ENCODE data around the gene MS4A1.
"Not testable (repeated sequence)": the region's sequence is repeated elsewhere in the genome, so short reads cannot be mapped to it uniquely, and the experiment has no call there.

MS4A1 gene

DNA sequence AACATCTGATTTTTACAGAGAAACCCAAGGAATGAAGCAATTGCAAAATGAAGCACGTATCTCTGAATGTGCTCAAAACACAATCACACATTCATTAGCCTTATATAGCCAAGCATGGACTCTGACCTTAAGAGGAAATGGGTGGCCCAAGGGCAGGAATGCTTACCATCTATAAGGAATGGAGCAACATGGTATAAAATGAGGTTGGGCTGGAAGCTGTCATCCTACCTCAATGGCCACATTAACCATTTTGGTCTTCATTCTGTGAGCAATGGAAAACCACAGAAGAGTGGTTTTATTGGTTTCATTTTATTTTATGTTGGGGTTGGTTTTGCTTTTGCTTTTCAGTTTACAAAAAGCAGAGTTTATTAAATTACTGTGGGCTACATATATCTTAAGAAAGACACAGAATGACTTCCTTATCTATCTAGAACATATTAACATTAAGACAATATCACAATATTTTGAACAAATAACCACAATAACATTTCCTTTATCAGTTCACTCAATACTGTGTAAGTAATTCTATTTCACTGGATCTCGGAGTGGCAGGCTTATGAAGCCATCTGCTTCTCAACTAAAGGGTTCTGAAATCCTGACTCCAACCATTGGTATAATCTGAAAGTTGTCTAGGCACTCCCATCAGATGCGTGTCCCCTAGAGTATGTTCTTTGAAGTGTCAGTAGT, 48.7 kb downstream of the MS4A1 start:
- no peak for DNase-seq

DNA sequence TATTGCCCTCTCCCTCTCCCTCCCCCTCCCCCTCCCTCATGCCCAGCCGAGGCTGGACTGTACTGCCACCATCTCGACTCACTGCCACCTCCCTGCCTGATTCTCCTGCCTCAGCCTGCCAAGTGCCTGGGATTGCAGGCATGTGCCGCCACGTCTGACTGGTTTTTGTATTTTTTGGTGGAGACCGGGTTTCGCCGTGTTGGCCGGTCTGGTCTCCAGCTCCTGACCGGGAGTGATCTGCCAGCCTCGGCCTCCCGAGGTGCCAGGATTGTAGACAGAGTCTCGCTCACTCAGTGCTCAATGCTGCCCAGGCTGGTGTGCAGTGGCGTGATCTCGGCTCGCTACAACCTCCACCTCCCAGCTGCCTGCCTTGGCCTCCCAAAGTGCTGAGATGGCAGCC, 54.0 kb downstream of the MS4A1 start:
- DNase-seq: not testable (repeated sequence)

DNA sequence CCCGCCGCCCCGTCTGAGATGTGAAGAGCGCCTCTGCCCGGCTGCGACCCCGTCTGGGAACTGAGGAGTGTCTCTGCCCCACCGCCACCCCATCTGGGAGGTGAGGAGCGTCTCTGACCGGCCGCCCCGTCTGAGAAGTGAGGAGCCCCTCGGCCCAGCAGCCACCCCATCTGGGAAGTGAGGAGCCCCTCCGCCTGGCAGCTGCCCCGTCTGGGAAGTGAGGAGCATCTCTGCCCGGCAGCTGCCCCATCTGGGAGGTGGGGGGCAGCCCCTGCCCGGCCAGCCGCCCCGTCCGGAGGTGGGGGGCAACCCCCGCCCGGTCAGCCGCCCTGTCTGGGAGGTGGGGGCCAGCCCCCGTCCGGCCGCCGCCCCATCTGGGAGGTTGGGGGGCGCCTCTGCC, 54.6 kb downstream of the MS4A1 start:
- not testable (repeated sequence) for DNase-seq

DNA sequence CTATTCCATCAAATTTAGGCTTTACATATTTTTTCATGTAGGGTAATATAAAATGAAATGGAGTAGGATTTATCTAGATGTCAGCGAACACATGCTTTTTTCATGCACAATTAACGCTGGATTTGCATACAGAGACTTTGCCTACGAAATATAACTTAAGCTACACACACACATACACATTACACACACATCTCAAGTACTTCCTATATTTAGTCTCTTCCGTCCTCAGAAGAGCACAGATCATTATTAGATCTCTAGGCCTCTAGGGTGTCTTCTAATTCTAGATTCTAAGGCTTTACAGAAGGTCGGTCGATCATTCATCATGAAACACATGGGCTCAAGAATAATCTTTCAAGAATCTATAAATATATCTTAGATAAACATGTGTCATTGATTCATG, 55.7 kb downstream of the MS4A1 start:
- no peak for DNase-seq

DNA sequence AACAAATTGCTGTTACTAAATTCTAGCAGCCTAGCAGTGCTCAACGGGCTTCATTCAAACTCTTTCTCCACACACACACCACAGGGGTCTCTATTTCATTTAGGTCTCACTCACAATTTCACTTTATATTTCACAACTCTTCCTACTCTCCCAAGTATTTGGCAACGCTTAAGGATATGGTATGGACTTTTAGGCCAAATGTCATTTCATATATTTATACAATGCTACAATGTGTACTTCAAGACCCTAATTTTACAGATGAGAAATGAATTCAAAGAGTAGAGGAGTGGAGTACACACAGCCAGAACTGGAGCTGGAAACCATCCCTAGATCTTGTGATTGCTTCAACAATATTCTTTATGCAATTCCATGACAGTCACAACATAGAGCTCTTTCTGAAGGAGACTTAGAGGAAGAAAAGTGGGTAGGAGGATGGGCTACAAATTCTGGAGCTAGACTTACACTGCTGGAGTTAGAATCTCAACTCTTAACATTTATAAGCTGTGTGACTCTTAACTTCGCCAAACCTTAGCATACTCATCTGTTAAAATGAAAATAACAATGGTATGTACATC, 57.1 kb downstream of the MS4A1 start:
- no peak for DNase-seq

DNA sequence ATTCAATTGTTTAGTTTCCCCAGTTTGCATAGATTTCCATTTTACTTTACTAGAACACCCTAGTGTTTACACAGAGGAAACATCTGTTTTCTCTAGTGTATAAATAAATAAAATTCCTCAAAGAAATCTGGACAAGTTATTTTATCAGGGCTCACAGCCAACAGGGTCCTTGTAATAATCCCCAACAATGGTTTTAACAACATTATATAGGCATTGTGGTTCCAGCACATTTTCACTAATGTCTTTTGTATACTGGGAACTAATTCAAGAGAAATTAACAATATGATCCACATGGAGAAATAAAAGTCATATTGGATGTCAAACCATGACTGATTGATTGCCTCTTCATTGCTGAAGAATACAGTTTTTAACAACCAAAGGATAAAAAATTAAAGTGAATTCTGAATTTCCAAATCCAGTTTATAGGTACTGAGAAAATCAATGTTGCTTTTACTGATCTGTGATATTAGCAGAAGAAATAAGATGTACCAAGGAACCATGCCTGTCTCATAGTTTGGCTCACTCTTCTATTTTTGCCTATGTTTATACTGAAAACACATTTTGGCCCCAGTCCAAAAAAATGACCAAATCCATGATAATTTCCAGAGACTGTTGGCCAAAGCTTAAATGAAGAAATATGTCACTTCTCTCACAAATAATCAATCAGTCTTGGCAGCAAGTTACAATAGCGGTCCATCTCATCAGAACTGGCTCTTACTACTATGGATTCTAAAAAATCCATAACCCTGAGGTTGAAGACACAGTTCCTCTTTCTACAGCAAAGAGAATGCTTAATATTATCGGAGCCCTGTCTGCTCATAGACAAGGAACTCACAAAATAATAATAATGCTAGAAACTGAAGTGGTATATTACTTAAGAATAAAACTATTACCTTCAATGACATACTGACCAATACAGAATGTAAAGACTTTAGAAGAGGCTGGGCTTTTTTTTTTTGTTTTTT, 58.1 kb downstream of the MS4A1 start:
- DNase-seq: no peak

DNA sequence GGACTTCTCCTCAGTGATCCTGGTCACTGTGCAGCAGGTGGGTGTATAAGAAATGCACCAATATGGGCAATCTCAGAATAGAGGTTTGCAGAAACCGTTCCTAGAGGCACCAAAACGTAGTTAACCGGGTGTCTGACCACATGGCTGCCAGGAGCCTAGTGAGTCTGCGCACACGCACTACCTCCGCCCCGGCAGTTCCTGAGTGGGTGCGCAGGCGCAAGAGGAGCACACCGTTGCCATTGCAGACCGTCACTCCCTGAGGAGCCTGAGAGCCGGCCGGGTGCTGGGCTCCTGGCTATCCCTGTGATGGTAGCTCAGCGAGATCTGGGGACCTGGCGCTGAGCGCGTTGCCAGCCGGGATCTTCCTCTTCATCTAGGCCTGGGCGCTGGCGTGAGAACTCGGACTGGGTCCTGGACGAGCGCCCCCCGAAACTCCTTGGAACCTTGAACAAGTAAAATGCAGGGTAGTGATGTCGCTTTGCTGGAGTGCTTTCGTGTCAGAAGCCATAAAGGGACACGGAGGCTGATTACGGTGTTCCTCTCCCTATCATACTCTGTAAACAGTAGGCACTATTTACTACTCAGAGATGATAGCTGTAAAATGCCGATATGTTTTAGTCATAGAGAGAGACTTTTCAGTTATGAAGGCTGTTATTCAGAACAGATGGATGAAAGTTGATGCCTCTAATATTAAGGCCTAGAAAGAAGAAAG, 59.7 kb downstream of the MS4A1 start, which contains the start of gene MS4A13:
MS4A13 (plus strand) TSS at position 249 of the 712 bp plus-strand sequence. CDS start 2,692 bp downstream, outside the sequence.
- no peak for DNase-seq

All from fibroblast of skin of back (primary cell).